ENCODE data around the gene CCDC197. TPM values are rescaled to one million over a fixed set of nuclear protein-coding genes. Genes with fewer than 3 reads are reported as not detected.

The CCDC197 gene
- total RNA-seq, 3 donors from 2014 or later = not detected

DNA sequence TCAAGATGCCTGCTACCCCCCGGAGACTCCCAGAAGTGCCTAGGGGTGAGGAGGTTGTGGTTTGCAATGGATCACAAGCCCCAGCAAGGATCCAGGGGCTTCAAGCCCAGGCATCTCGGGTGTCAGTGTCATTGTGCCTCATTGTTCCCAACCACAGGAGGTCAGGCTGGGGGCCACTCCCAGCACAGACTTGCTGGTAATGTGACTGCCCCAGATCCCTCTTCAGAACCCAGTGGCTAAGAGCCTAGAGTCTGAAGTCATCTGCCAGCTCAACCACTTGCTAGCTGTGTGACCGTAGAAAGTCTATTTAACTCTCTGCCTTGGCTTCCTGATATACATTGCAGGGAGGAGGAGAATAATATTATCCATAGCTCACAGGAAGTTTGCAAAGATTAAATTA lies 13.0 kb upstream of the CCDC197 start:
- no peak for TF ChIP-seq CTCF (IDR thresholded peaks at IDR 0.05)
- H3K27me3 ChIP-seq = no peaks in the 10 kb centered on the region
- no peaks in the 10 kb centered on the region for H3K9me3 ChIP-seq
- no peak for DNase-seq (ENCODE audit: low spot score in 2 of 2)
- no peak overlapping the region for H3K27ac ChIP-seq
- peaks cover 0 to 5% of the 10 kb centered on the region in 2 donors for H3K4me1 ChIP-seq
- intact Hi-C loops (cut with DNase I; ENCODE audit: low total_unique reads) = no loop called here
- H3K36me3 ChIP-seq = no peaks in the 10 kb centered on the region
- no peak overlapping the region for H3K4me3 ChIP-seq

GRCh38 chr14:93984987-93985410 lies 12.1 kb upstream of the CCDC197 start:
- Histone ChIP-seq H3K36me3 (no peaks in the 10 kb centered on the region), H3K9me3 (no peaks in the 10 kb centered on the region), H3K4me3 (no peak overlapping the region), H3K27me3 (no peaks in the 10 kb centered on the region), H3K27ac (no peak overlapping the region), H3K4me1 (peaks cover 0 to 5% of the 10 kb centered on the region in 2 donors)
- TF ChIP-seq CTCF (IDR thresholded peaks at IDR 0.05) (no peak), POLR2AphosphoS5 (IDR thresholded peaks at IDR 0.05) (no peak), POLR2A (IDR thresholded peaks at IDR 0.05) (no peak)
- intact Hi-C loops (cut with DNase I; ENCODE audit: low total_unique reads) = no loop called here
- DNase-seq (ENCODE audit: low spot score in 2 of 2) = no peak

DNA sequence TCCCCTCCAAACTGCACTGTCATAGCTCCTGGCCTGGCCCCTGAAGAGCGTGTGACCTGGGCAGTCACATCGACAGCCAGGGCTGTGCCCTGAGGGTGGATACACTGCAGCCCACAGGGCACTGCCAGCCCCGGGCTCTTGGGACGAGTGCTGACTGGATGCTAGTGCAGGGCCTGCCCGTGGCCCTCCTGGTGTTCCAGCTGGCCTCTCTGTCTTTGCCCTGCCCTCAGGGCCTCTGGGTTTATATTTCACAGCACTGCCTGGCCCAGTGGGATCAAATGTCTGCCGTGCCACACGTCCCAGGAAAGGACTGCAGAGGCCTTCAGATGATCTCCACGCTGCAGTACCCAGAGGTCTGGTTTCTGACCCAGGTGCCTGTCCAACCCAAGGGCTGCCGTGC lies 10.1 kb upstream of the CCDC197 start:
- no peak overlapping the region for H3K27ac ChIP-seq
- TF ChIP-seq POLR2A (IDR thresholded peaks at IDR 0.05) (no peak), POLR2AphosphoS5 (IDR thresholded peaks at IDR 0.05) (no peak), CTCF (IDR thresholded peaks at IDR 0.05) (no peak)

DNA sequence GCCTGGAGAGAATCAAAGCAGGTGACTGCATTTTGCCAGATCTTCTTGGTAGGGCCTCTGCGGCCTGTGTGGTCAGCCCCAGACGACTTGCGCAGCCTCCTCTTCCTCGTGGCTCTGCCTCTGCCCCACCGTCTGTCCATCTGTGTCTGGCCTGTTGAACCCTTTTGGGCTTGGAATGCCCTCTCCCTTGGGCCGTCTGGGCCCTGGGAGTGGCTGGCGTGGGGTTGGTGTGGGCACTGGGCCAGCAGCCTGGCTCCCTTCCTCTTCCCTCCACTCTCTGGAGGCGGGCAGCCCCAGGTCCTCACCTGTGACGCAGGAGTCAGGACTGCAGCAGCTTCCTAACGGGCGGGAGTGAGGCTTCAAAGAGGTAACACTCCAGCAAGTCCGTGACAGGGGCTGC lies 9.7 kb upstream of the CCDC197 start:
- TF ChIP-seq POLR2A (IDR thresholded peaks at IDR 0.05) = no peak
- TF ChIP-seq POLR2AphosphoS5 (IDR thresholded peaks at IDR 0.05) = no peak
- TF ChIP-seq CTCF (IDR thresholded peaks at IDR 0.05) = no peak
- no peak overlapping the region for H3K27ac ChIP-seq

More for the DNA sequence above, 10.1 kb upstream of the CCDC197 start:
- intact Hi-C loops (cut with DNase I; ENCODE audit: low total_unique reads) = no loop called here
- Histone ChIP-seq H3K36me3 (no peaks in the 10 kb centered on the region), H3K27me3 (no peaks in the 10 kb centered on the region), H3K9me3 (no peaks in the 10 kb centered on the region), H3K4me3 (no peak overlapping the region), H3K4me1 (no peaks in the 10 kb centered on the region)
- DNase-seq (ENCODE audit: low spot score in 2 of 2) = no peak

DNA sequence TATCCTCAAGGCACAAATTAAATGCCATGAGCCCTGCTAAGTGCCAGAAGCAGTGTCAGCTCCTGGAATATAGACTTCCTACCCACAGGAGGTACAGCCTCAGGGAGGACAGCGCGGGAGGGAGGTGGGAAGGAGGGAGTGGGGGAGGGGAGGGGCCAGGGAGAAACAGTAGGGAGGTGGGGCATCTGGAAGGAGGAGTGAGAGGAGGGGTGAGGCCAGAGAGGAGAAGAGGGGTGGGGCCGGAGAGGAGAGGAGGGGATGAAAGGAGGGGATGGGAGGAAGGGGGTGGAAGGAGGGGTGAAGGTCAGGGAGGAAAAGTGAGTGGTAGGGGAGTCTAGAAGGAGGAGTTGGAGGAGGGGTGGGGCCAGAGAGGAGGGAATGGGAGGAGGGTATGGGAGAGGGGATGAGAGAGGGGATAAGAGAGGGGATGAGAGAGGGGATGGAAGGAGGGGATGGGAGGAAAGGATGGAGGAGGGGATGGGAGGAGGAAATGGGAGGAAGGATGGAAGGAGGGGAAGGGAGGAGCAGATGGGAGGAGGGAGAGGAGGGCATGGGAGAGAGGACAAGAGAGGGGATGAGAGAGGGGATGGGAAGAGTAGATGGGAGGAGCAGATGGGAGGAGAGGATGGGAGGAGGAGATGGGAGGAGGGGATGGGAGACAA lies 9.2 kb upstream of the CCDC197 start:
- Histone ChIP-seq H3K36me3 (no peaks in the 10 kb centered on the region), H3K9me3 (no peaks in the 10 kb centered on the region), H3K4me1 (no peaks in the 10 kb centered on the region), H3K27ac (no peak overlapping the region), H3K4me3 (no peak overlapping the region), H3K27me3 (no peaks in the 10 kb centered on the region)
- no peak for DNase-seq (ENCODE audit: low spot score in 2 of 2)
- intact Hi-C loops (cut with DNase I; ENCODE audit: low total_unique reads) = no loop called here
- no peak for TF ChIP-seq POLR2A (IDR thresholded peaks at IDR 0.05)
- TF ChIP-seq CTCF (IDR thresholded peaks at IDR 0.05) = no peak
- TF ChIP-seq POLR2AphosphoS5 (IDR thresholded peaks at IDR 0.05) = no peak

More for the DNA sequence above, 9.7 kb upstream of the CCDC197 start:
- H3K27me3 ChIP-seq = no peaks in the 10 kb centered on the region
- no peak for DNase-seq (ENCODE audit: low spot score in 2 of 2)
- no peaks in the 10 kb centered on the region for H3K9me3 ChIP-seq
- no peak overlapping the region for H3K4me3 ChIP-seq
- intact Hi-C loops (cut with DNase I; ENCODE audit: low total_unique reads) = no loop called here
- no peaks in the 10 kb centered on the region for H3K36me3 ChIP-seq
- no peaks in the 10 kb centered on the region for H3K4me1 ChIP-seq

All from breast epithelium (tissue), 4 donors.